NCI-H187 (cell line): ENCODE measurements around the gene MBL2.

Experiments used
- DNase-seq, 2 experiments: peaks; one replicate each; lab custom pipeline; 2025; lab: John Stamatoyannopoulos, UW

The MBL2 gene

GRCh38 chr10:52772623-52773022 is at the start of gene MBL2:
Gene MBL2 (minus strand): TSS chr10:52772784. CDS start chr10:52771635, 1,149 bp downstream.
- no peak for DNase-seq

- no peak for DNase-seq
Observed at GRCh38 chr10:52820309-52820708, 47.7 kb upstream of the MBL2 start.

GRCh38 chr10:52818019-52818418 is 45.4 kb upstream of the MBL2 start:
- no peak for DNase-seq

GRCh38 chr10:52814506-52814905 is 41.9 kb upstream of the MBL2 start:
- no peak for DNase-seq

GRCh38 chr10:52811776-52812175 is 39.2 kb upstream of the MBL2 start:
- no peak for DNase-seq

GRCh38 chr10:52810761-52811160 is 38.2 kb upstream of the MBL2 start:
- no peak for DNase-seq

GRCh38 chr10:52807803-52808202 is 35.2 kb upstream of the MBL2 start:
- no peak for DNase-seq

GRCh38 chr10:52805414-52806285 is 33.1 kb upstream of the MBL2 start:
- DNase-seq, result no peak

GRCh38 chr10:52801947-52802346 is 29.4 kb upstream of the MBL2 start:
- DNase-seq, result no peak

- DNase-seq, result no peak
Observed at GRCh38 chr10:52786098-52786497, 13.5 kb upstream of the MBL2 start.

GRCh38 chr10:52785418-52785817 is 12.8 kb upstream of the MBL2 start:
- no peak for DNase-seq

GRCh38 chr10:52783726-52784125 is 11.1 kb upstream of the MBL2 start:
- no peak for DNase-seq

GRCh38 chr10:52782554-52782953 is 10.0 kb upstream of the MBL2 start:
- DNase-seq, result no peak

- no peak for DNase-seq
Observed at GRCh38 chr10:52780391-52781155, 8.0 kb upstream of the MBL2 start.

- no peak for DNase-seq
Observed at GRCh38 chr10:52779541-52780390, 7.2 kb upstream of the MBL2 start.

GRCh38 chr10:52778511-52779392 is 6.2 kb upstream of the MBL2 start:
- no peak for DNase-seq

GRCh38 chr10:52777414-52777813 is 4.8 kb upstream of the MBL2 start:
- no peak for DNase-seq

GRCh38 chr10:52776471-52776903 is 3.9 kb upstream of the MBL2 start:
- DNase-seq, result no peak

GRCh38 chr10:52775132-52775647 is 2.6 kb upstream of the MBL2 start:
- DNase-seq, result no peak

- DNase-seq, result no peak
Observed at GRCh38 chr10:52774600-52775106, 2.1 kb upstream of the MBL2 start.

GRCh38 chr10:52774182-52774581 is 1.6 kb upstream of the MBL2 start:
- no peak for DNase-seq
